WTC11 (cell line): ENCODE measurements around the gene HRAS. TPM values are rescaled to one million over a fixed set of nuclear protein-coding genes. Genes with fewer than 3 reads are reported as not detected.

Experiments used
- ATAC-seq: fragments of 200-7000 bp; cut with Tn5 transposase; 2 replicates; pipeline ENCODE4 v1.10.0; 2021; ENCODE audit warnings: mild to moderate bottlenecking, moderate library complexity
- CTCF ChIA-PET: fragments of 300-600 bp; sonication (Branson Sonifier 250); formaldehyde crosslinking; loops from one replicate; lab custom pipeline; 2021; ENCODE audit warnings: antibody characterized with exemption; lab: Charles Lee
- POLR2A ChIA-PET: fragments of 350-600 bp; sonication (Branson Sonifier 250); formaldehyde crosslinking; loops from one replicate; lab custom pipeline; 2021; ENCODE audit warnings: antibody characterized with exemption; lab: Charles Lee
- DNase-seq: peaks from one replicate; pipeline ENCODE4 v3.0.0; 2021; ENCODE audit warnings: low spot score
- H3K27ac Mint-ChIP-seq: 2 replicates; pipeline ENCODE4 v1.8.0; 2021; ENCODE audit warnings: mixed read lengths
- H3K27me3 Mint-ChIP-seq: 2 replicates; pipeline ENCODE4 v1.8.0; 2021; ENCODE audit warnings: low read depth, mild to moderate bottlenecking, moderate library complexity, mixed read lengths
- H3K36me3 Mint-ChIP-seq: 2 replicates; pipeline ENCODE4 v1.8.0; 2021; ENCODE audit warnings: mixed read lengths
- H3K4me1 Mint-ChIP-seq: 2 replicates; pipeline ENCODE4 v1.8.0; 2022; ENCODE audit warnings: mixed read lengths
- H3K4me3 Mint-ChIP-seq: 2 replicates; pipeline ENCODE4 v1.8.0; 2021; ENCODE audit warnings: mild to moderate bottlenecking, moderate library complexity, mixed read lengths
- H3K9me3 Mint-ChIP-seq: 2 replicates; pipeline ENCODE4 v1.8.0; 2021; ENCODE audit warnings: mixed read lengths
- ATF3 ChIP-seq: sonication (generic); formaldehyde crosslinking; conservative IDR thresholded peaks from 2 replicates; pipeline ENCODE4 v1.8.1; 2022; ENCODE audit warnings: mild to moderate bottlenecking, missing genetic modification reagents
- FOXK1 ChIP-seq: sonication (generic); formaldehyde crosslinking; IDR thresholded peaks from 2 replicates; pipeline ENCODE4 v1.8.0; 2022; ENCODE audit warnings: mild to moderate bottlenecking, moderate library complexity, missing genetic modification reagents
- HMGA2 ChIP-seq: fragments of 250-450 bp; sonication (Bioruptor Pico); IDR thresholded peaks from 2 replicates; pipeline ENCODE4 v1.4.0; 2021; ENCODE audit warnings: mild to moderate bottlenecking, moderate library complexity
- IRF1 ChIP-seq: sonication (generic); formaldehyde crosslinking; IDR thresholded peaks from 2 replicates; pipeline ENCODE4 v1.8.0; 2023; ENCODE audit warnings: missing genetic modification reagents
- KAT7 ChIP-seq: sonication (generic); formaldehyde crosslinking; IDR thresholded peaks from 2 replicates; pipeline ENCODE4 v1.8.1; 2023; ENCODE audit warnings: missing genetic modification reagents, mild to moderate bottlenecking, borderline replicate concordance
- MAX ChIP-seq: sonication (generic); formaldehyde crosslinking; IDR thresholded peaks from 2 replicates; pipeline ENCODE4 v1.8.0; 2022; ENCODE audit warnings: mild to moderate bottlenecking, missing genetic modification reagents
- NR2C2 ChIP-seq: sonication (generic); formaldehyde crosslinking; IDR thresholded peaks from 2 replicates; pipeline ENCODE4 v1.8.0; 2022; ENCODE audit warnings: mild to moderate bottlenecking, missing genetic modification reagents
- PRRX2 ChIP-seq: fragments of 250-450 bp; sonication (Bioruptor Pico); IDR thresholded peaks from 2 replicates; pipeline ENCODE4 v1.8.0; 2021; ENCODE audit warnings: mild to moderate bottlenecking
- SP1 ChIP-seq: sonication (generic); formaldehyde crosslinking; conservative IDR thresholded peaks from 2 replicates; pipeline ENCODE4 v1.8.1; 2022; ENCODE audit warnings: missing genetic modification reagents
- TEAD4 ChIP-seq: sonication (generic); formaldehyde crosslinking; IDR thresholded peaks from 2 replicates; pipeline ENCODE4 v1.8.0; 2022; ENCODE audit warnings: mild to moderate bottlenecking, missing genetic modification reagents
- ZNF232 ChIP-seq: sonication (generic); formaldehyde crosslinking; IDR thresholded peaks from 2 replicates; pipeline ENCODE4 v1.8.0; 2022; ENCODE audit warnings: mild to moderate bottlenecking, missing genetic modification reagents
- ZNF263 ChIP-seq: sonication (generic); formaldehyde crosslinking; IDR thresholded peaks from 2 replicates; pipeline ENCODE4 v1.8.1; 2022; ENCODE audit warnings: low read depth, mild to moderate bottlenecking, moderate library complexity, missing genetic modification reagents
- ZNF416 ChIP-seq: fragments of 250-450 bp; sonication (Bioruptor Pico); IDR thresholded peaks from 2 replicates; pipeline ENCODE4 v1.9.0; 2021; ENCODE audit warnings: mild to moderate bottlenecking, inconsistent platforms
- ZNF425 ChIP-seq: fragments of 250-450 bp; sonication (Bioruptor Pico); conservative IDR thresholded peaks from 2 replicates; pipeline ENCODE4 v1.9.0; 2021; ENCODE audit warnings: mild to moderate bottlenecking
- ZSCAN18 ChIP-seq: fragments of 250-450 bp; sonication (Bioruptor Pico); IDR thresholded peaks from 2 replicates; pipeline ENCODE4 v2.1.2; 2022; ENCODE audit warnings: mild to moderate bottlenecking, moderate library complexity
- total RNA-seq: library from RNA; stranded (reverse); gene quantifications from 3 replicates; pipeline ENCODE4 v1.2.3, GENCODE V29; 2021
- TF ChIP-seq, protein P1 (sequence below): sonication (generic); formaldehyde crosslinking; IDR thresholded peaks from 2 replicates; pipeline ENCODE4 v1.8.1; 2022; ENCODE audit warnings: mild to moderate bottlenecking, moderate library complexity, missing genetic modification reagents
- TF ChIP-seq, protein P2 (sequence below): sonication (generic); formaldehyde crosslinking; IDR thresholded peaks from 2 replicates; pipeline ENCODE4 v1.8.0; 2022; ENCODE audit warnings: mild to moderate bottlenecking, missing genetic modification reagents
- TF ChIP-seq, protein P3 (sequence below): sonication (generic); formaldehyde crosslinking; IDR thresholded peaks from 2 replicates; pipeline ENCODE4 v1.8.1; 2022; ENCODE audit warnings: mild to moderate bottlenecking, missing genetic modification reagents, moderate library complexity, borderline replicate concordance
- TF ChIP-seq, protein P4 (sequence below): sonication (generic); formaldehyde crosslinking; IDR thresholded peaks from 2 replicates; pipeline ENCODE4 v1.8.1; 2023; ENCODE audit warnings: mild to moderate bottlenecking, missing genetic modification reagents, moderate library complexity

HRAS gene
- total RNA-seq, 1 experiment from 2014 or later, result 62.4 TPM

DNA sequence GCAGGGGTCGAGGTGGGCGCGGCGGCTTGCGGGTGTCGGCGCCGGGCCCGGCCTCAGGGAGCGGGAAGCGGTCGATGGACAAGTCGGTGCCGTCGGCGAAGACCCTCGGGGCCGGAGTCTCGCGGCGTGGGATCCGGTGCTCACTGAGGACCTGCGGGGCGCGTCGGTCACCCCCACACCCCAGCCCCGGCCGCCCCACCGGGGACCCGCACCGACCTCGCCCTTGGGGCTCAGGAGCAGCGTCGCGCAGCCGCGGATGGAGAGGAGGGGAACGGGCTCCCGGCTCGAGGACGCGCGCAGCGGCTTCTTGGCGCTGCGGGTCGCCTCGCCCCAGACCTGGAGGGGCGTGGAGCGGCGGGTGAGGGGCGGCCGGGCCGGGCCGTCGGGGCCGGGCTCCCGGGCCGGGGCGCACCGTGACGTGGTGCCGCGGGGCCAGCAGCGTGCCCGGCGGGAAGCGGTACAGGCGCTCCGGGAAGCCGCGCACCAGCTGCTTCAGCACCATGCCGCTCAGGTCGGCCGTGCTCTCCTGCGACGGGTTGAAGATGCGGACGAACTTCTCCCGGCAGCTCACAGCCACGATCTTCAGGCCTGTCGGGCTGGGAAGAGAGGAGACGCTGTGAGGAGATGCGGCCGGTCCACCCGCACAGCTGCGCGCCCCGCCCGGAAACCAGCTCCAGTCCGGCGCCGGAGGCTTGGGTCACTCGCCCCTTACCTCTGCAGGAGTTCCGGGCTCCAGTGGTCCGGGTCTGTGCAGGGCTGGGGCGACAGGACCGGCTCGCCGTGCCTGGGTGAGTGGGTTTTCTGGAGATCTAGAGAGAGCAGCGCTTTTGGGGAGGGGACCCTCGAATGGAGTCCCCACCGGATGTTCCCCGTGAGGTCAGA, 20.6 kb upstream of the HRAS start (continued):
- TF ChIP-seq, protein P1, sequence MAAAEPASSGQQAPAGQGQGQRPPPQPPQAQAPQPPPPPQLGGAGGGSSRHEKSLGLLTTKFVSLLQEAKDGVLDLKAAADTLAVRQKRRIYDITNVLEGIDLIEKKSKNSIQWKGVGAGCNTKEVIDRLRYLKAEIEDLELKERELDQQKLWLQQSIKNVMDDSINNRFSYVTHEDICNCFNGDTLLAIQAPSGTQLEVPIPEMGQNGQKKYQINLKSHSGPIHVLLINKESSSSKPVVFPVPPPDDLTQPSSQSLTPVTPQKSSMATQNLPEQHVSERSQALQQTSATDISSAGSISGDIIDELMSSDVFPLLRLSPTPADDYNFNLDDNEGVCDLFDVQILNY (CRISPR knock-in tag), result no peak
- TF ChIP-seq HMGA2 (CRISPR knock-in tag), result no peak
- no peak for TF ChIP-seq NR2C2 (CRISPR knock-in tag)
- no peak for TF ChIP-seq ZNF425 (CRISPR knock-in tag)
- TF ChIP-seq, all 79 proteins: peak for 2

- ChIA-PET CTCF (interaction anchor here (0.6 to 3.4 kb wide), 30 partner anchors 10 to 391 kb away, joined by 3 to 32 read pairs (median 5); partner anchors contain the start of genes LRRC56, PHRF1, PIDD1 and SCT), POLR2A (interaction anchor here (1.9 kb wide), 1 partner anchor 19 kb away, joined by 5 read pairs; the partner anchor contains the start of gene HRAS)
- Mint-ChIP-seq H3K4me3 (peak overlapping the region; percentile 57), H3K27ac (no peak overlapping the region), H3K27me3 (peaks cover 28% of the 10 kb centered on the region), H3K36me3 (no peaks in the 10 kb centered on the region), H3K4me1 (peaks cover 13% of the 10 kb centered on the region), H3K9me3 (no peaks in the 10 kb centered on the region)
- DNase-seq (no peak), ATAC-seq (peak; percentile 19)
- TF ChIP-seq SP1 (CRISPR knock-in tag) (peak; percentile 23), MAX (CRISPR knock-in tag) (peak; percentile 25; the same call in 1 of the 2 replicates), KAT7 (CRISPR knock-in tag) (no peak), ZNF263 (CRISPR knock-in tag) (peak; percentile 60; the same call in 1 of the 2 replicates), ZNF416 (0 out of 2 replicates have a peak, but pooled peaks have one; percentile 54), PRRX2 (no peak), FOXK1 (CRISPR knock-in tag) (0 out of 2 replicates have a peak, but pooled peaks have one; percentile 41)
- TF ChIP-seq, protein P2, sequence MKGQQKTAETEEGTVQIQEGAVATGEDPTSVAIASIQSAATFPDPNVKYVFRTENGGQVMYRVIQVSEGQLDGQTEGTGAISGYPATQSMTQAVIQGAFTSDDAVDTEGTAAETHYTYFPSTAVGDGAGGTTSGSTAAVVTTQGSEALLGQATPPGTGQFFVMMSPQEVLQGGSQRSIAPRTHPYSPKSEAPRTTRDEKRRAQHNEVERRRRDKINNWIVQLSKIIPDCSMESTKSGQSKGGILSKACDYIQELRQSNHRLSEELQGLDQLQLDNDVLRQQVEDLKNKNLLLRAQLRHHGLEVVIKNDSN (CRISPR knock-in tag), result no peak
- TF ChIP-seq, protein P3, sequence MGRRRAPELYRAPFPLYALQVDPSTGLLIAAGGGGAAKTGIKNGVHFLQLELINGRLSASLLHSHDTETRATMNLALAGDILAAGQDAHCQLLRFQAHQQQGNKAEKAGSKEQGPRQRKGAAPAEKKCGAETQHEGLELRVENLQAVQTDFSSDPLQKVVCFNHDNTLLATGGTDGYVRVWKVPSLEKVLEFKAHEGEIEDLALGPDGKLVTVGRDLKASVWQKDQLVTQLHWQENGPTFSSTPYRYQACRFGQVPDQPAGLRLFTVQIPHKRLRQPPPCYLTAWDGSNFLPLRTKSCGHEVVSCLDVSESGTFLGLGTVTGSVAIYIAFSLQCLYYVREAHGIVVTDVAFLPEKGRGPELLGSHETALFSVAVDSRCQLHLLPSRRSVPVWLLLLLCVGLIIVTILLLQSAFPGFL, result no peak
Measured at GRCh38 chr11:555227-555779, 19.9 kb upstream of the HRAS start.

DNA sequence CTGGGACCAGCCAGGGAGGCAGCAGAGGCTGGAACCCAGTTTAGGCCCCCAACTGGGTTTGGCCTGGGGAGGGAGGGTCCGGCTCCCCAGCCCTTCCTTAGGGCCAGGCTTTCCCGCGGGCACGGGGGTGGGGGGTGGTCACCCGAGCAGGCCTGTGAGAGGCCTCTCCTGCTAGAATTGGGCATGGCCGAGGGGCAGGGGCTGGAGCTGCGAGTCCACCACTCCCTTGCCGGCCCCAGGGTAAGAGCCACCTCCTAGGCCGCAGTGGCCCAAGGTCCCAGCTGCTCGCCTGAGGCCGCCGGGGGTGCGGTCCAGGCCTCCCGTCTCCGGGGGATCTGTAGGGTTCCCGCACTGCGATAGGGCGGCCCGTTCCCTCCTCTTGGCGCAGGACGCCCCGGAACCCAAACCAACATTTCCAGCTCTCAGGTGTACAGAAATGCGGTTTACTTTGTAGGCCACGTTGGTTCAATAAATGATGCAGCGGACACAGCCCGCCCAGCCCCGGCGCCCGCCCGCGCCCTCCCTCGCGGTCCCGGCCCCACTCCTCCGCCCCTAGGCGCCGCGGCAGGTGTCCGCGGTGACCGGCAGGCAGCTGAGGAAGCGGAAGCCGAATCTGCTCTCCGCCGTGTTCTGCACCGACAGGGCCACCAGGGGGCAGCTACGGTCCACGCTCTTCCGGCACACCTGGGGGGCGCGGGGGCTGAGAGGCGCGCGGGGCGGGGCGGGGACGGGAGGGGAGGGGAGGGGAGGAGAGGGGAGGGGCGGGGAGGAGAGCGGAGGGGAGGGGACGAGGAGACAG, 19.3 kb upstream of the HRAS start:
- H3K36me3 Mint-ChIP-seq, result no peaks in the 10 kb centered on the region
- peaks cover 8% of the 10 kb centered on the region for H3K4me1 Mint-ChIP-seq
- ChIA-PET POLR2A (interaction anchor here (0.6 to 1.9 kb wide), 2 partner anchors 19 to 21 kb away, joined by 3 to 5 read pairs; partner anchors contain the start of gene HRAS), CTCF (interaction anchor here (0.6 to 3.4 kb wide), 36 partner anchors 9 to 391 kb away, joined by 3 to 32 read pairs (median 4); partner anchors contain the start of genes DEAF1, LRRC56, PHRF1 and PIDD1)
- H3K9me3 Mint-ChIP-seq, result no peaks in the 10 kb centered on the region
- peak; percentile 52 for ATAC-seq
- peaks cover 24% of the 10 kb centered on the region for H3K27me3 Mint-ChIP-seq
- no peak overlapping the region for H3K27ac Mint-ChIP-seq
- DNase-seq, result peak; percentile 85
- peak overlapping the region; percentile 36 for H3K4me3 Mint-ChIP-seq
- TF ChIP-seq IRF1 (CRISPR knock-in tag), result no peak
- TF ChIP-seq ZNF232 (CRISPR knock-in tag), result no peak
- TF ChIP-seq TEAD4 (CRISPR knock-in tag), result no peak
- TF ChIP-seq MAX (CRISPR knock-in tag), result 0 out of 2 replicates have a peak, but pooled peaks have one; percentile 34
- no peak for TF ChIP-seq ZSCAN18 (CRISPR knock-in tag)
- TF ChIP-seq SP1 (CRISPR knock-in tag), result peak; percentile 70
- no peak for TF ChIP-seq ATF3
- TF ChIP-seq, protein P4, sequence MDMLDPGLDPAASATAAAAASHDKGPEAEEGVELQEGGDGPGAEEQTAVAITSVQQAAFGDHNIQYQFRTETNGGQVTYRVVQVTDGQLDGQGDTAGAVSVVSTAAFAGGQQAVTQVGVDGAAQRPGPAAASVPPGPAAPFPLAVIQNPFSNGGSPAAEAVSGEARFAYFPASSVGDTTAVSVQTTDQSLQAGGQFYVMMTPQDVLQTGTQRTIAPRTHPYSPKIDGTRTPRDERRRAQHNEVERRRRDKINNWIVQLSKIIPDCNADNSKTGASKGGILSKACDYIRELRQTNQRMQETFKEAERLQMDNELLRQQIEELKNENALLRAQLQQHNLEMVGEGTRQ (CRISPR knock-in tag), result no peak
